ENCODE data around the gene SLC1A5.

GRCh38 chr19:46785980-46786235 is 2.5 kb downstream of the SLC1A5 start:
- no peak for TF ChIP-seq CTCF (IDR thresholded peaks at IDR 0.05; ENCODE audit: low read length)
- no peak for TF ChIP-seq EZH2 (IDR thresholded peaks at IDR 0.05; ENCODE audit: borderline replicate concordance, low read length)
